Kidney (tissue), 22 donors: Measurements from ENCODE around the gene SLC29A4. TPM values are rescaled to one million over a fixed set of nuclear protein-coding genes. Genes with fewer than 3 reads are reported as not detected.

Experiments
- DNase-seq, 5 donors: peaks; one replicate each; pipeline ENCODE4 v3.0.0-alpha.2; 2013 to 2020
- FAIRE-seq: peaks from 2 replicates; lab custom pipeline; 2012; peaks lifted over from hg19 to GRCh38; lab: Jason Lieb, UNC
- H3K27ac ChIP-seq, 2 donors: one replicate each; pipeline ENCODE4 v1.7.0; 2013; ENCODE audit warnings: low read depth in 2 of 2, low read length in 2 of 2, inconsistent platforms in 1 of 2
- H3K27me3 ChIP-seq: one replicate; pipeline ENCODE4 v1.7.1; 2013; ENCODE audit warnings: low read length, inconsistent platforms; ENCODE audit not compliant: control insufficient read depth, insufficient read depth
- H3K36me3 ChIP-seq, 3 donors: one replicate each; pipeline versions ENCODE4 v1.7.0 to v1.7.1; 2013; ENCODE audit warnings: low read length in 3 of 3, control low read depth in 1 of 3, inconsistent platforms in 1 of 3; ENCODE audit not compliant: insufficient read depth in 3 of 3, control insufficient read depth in 2 of 3
- H3K4me1 ChIP-seq, 3 donors: one replicate each; pipeline versions ENCODE4 v1.7.0 to v1.7.1; 2013; ENCODE audit warnings: low read length in 3 of 3, inconsistent platforms in 1 of 3, low read depth in 1 of 3; ENCODE audit not compliant: control insufficient read depth in 2 of 3, insufficient read depth in 2 of 3
- H3K4me3 ChIP-seq, 3 donors: one replicate each; pipeline versions ENCODE4 v1.7.0 to v1.8.1; 2013; ENCODE audit warnings: low read length in 3 of 3, control low read depth in 1 of 3, inconsistent platforms in 1 of 3
- H3K9ac ChIP-seq, 3 donors: one replicate each; pipeline versions ENCODE4 v1.7.0 to v1.7.1; 2013; ENCODE audit warnings: low read length in 3 of 3, control low read depth in 1 of 3, inconsistent platforms in 1 of 3
- H3K9me3 ChIP-seq, 3 donors: one replicate each; pipeline versions ENCODE4 v1.7.0 to v1.7.1; 2013; ENCODE audit warnings: low read length in 3 of 3, control low read depth in 1 of 3, inconsistent platforms in 1 of 3; ENCODE audit not compliant: control insufficient read depth in 2 of 3, insufficient read depth in 1 of 3
- CTCF ChIP-seq: IDR thresholded peaks from 3 replicates; pipeline ENCODE4 v1.5.1; 2012; ENCODE audit warnings: mild to moderate bottlenecking, moderate library complexity, borderline replicate concordance; ENCODE audit not compliant: insufficient read depth; ENCODE audit errors: extremely low read depth
- intact Hi-C: fragments of 100-400 bp; cut with DNase I; formaldehyde crosslinking; loops from one replicate; pipeline ENCODE4 v1.11.1; 2022
- long read RNA-seq, 10 donors: library from polyadenylated mRNA in 1 of 10; unstranded in 1 of 10; transcript quantifications; one replicate each; pipeline ENCODE4 v2.0.0 and lab custom pipeline, GENCODE V29; 2021 to 2026
- polyA plus RNA-seq: library from polyadenylated mRNA; stranded (reverse); fragments of 350-450 nt; fragmentation: Illumina TruSeq; extraction: RNeasy Lipid Tissue Mini Kit (QIAGEN cat#74804); gene quantifications from one replicate; pipeline ENCODE4 v1.2.3, GENCODE V29; 2014; ENCODE audit warnings: low read depth, low replicate concordance; ENCODE audit not compliant: insufficient read depth
- total RNA-seq: library from RNA; stranded (reverse); fragmentation: NEBNext Ultra II Directional; extraction: Animal tissue kit (Norgen Biotek cat#: 25700); gene quantifications from one replicate; pipeline ENCODE4 v1.2.1, GENCODE V29; 2021
- donor health status: control.
- donor health status: control.
- donor health status: control.
- donor health status: control.
- donor health status: control.
- donor health status: DM: yes; HTN: yes; CAD: no.
- donor health status: Normal renal cell carcinoma (clear cell type).

The SLC29A4 gene
- total RNA-seq: 3.4 TPM
- polyA plus RNA-seq: 6.8 TPM
- long read RNA-seq, donor 1, partial matches to known transcripts: 11 of 15 reads
- long read RNA-seq, donor 1, other reads (novel, unspliced or antisense): 0 of 15 reads
- long read RNA-seq, donor 2: 0 reads
- long read RNA-seq, donor 3, full-length matches to known transcripts: 1 of 52 reads
- long read RNA-seq, donor 3, partial matches to known transcripts: 51 of 52 reads
- long read RNA-seq, donor 3, other reads (novel, unspliced or antisense): 0 of 52 reads
- long read RNA-seq, donor 4, full-length matches to known transcripts: 3 of 3 reads
- long read RNA-seq, donor 4, partial matches to known transcripts: 0 of 3 reads
- long read RNA-seq, donor 4, other reads (novel, unspliced or antisense): 0 of 3 reads
- long read RNA-seq, donor 5: 0 reads
- long read RNA-seq, donor 6, full-length matches to known transcripts: 3 of 3 reads
- long read RNA-seq, donor 6, partial matches to known transcripts: 0 of 3 reads
- long read RNA-seq, donor 6, other reads (novel, unspliced or antisense): 0 of 3 reads
- long read RNA-seq, donor 7, full-length matches to known transcripts: 1 of 3 reads
- long read RNA-seq, donor 7, partial matches to known transcripts: 0 of 3 reads
- long read RNA-seq, donor 7, other reads (novel, unspliced or antisense): 2 of 3 reads
- long read RNA-seq, donor 8, full-length matches to known transcripts: 5 of 29 reads
- long read RNA-seq, donor 8, partial matches to known transcripts: 10 of 29 reads
- long read RNA-seq, donor 8, other reads (novel, unspliced or antisense): 14 of 29 reads
- long read RNA-seq, donor 9, full-length matches to known transcripts: 1 of 15 reads
- long read RNA-seq, donor 9, partial matches to known transcripts: 14 of 15 reads
- long read RNA-seq, donor 9, other reads (novel, unspliced or antisense): 0 of 15 reads
- long read RNA-seq, donor 10, full-length matches to known transcripts: 2 of 36 reads
- long read RNA-seq, donor 10, partial matches to known transcripts: 34 of 36 reads
- long read RNA-seq, donor 10, other reads (novel, unspliced or antisense): 0 of 36 reads

GRCh38 chr7:5282543-5283316 lies at the start of gene SLC29A4:
Gene SLC29A4 (plus strand): TSS chr7:5282943. CDS start chr7:5287817, 4,874 bp downstream.
- Histone ChIP-seq H3K9ac (no peak within 1 kb of the TSS), H3K27ac (no peak within 1 kb of the TSS), H3K9me3 (no peaks in the 10 kb centered on the region)

GRCh38 chr7:5234852-5235831 lies 47.6 kb upstream of the SLC29A4 start:
- TF ChIP-seq CTCF: no peak
- no peak overlapping the region for H3K4me3 ChIP-seq
- H3K27ac ChIP-seq: no peak overlapping the region
- peaks cover 2 to 17% (median 6%) of the 10 kb centered on the region in 3 donors for H3K36me3 ChIP-seq
- peaks cover 0 to 2% (median 0%) of the 10 kb centered on the region in 3 donors for H3K4me1 ChIP-seq
- FAIRE-seq (no peak), DNase-seq (peak in 2 of 5 donors; percentile 48 to 50)
- H3K9me3 ChIP-seq: no peaks in the 10 kb centered on the region
- intact Hi-C loops: no loop called here
- H3K27me3 ChIP-seq: no peaks in the 10 kb centered on the region
- H3K9ac ChIP-seq: no peak overlapping the region

More at GRCh38 chr7:5282543-5283316, at the start of gene SLC29A4:
- peak in 4 of 5 donors; percentile 48 to 88 (median 74) for DNase-seq
- intact Hi-C loops: no loop called here
- FAIRE-seq: no peak
- Histone ChIP-seq H3K27me3 (no peaks in the 10 kb centered on the region), H3K4me3 (peak within 1 kb of the TSS in 1 of 3 donors; percentile 20), H3K4me1 (peaks cover 0 to 7% (median 0%) of the 10 kb centered on the region in 3 donors), H3K36me3 (no peaks in the 10 kb centered on the region)
- no peak for TF ChIP-seq CTCF
